Measurements from ENCODE around the gene TXLNB. TPM values are rescaled to one million over a fixed set of nuclear protein-coding genes. Genes with fewer than 3 reads are reported as not detected.

TXLNB gene
- total and polyA plus RNA-seq, 2 donors = 6.3 to 11.2 TPM

DNA sequence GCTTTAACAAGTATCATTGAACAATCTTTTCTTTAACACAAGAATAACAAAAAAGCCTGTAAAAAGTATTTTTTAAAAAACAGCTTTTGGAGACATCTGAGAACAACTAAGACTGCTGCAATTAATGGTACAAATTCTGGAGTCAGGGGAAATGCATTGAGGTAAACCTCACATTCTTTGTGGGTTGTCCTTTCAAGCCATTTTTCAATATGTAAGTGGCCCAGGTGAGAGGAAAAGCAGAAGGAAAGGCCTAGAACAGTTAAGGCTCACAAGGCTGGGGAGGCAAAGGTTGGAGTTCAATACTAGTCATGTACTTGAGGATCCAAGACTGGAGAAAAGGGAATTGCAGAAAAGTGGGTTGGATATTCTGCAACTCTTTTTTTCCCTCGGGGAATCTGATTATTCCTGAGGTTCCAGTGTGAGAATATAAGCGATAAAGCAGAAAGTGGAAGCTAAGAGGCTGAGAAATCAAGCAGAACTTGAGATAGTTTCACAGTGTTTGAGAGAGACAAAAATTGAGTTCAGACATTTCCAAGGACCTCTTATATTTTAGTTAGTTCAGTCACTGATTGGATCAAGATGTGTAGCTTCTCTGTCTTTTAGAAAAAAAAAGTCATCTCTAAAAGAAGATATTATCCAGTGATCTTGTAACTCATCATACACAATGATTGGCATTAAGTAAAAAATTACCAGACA lies 25.0 kb upstream of the TXLNB start:
- Histone ChIP-seq H3K4me3 (ENCODE audit: low read length in 2 of 2) (no peak overlapping the region), H3K9me3 (ENCODE audit: control insufficient read depth in 2 of 2, insufficient read depth in 1 of 2, low read length in 1 of 2) (peaks cover 0 to 2% of the 10 kb centered on the region in 2 donors), H3K4me1 (ENCODE audit: control insufficient read depth in 2 of 2, insufficient read depth in 2 of 2, low read length in 2 of 2) (peaks cover 0 to 8% of the 10 kb centered on the region in 2 donors), H3K27ac (ENCODE audit: low read depth in 1 of 2, low read length in 1 of 2) (peak overlapping the region in 1 of 2 donors; percentile 10), H3K36me3 (ENCODE audit: control insufficient read depth in 2 of 2, insufficient read depth in 2 of 2, low read length in 1 of 2) (no peaks in the 10 kb centered on the region), H3K27me3 (ENCODE audit: control insufficient read depth in 2 of 2, insufficient read depth in 1 of 2, low read length in 1 of 2) (no peaks in the 10 kb centered on the region)
- DNase-seq (ENCODE audit: low read depth in 6 of 9, low spot score in 9 of 9) = no peak
- 94% methylated on average over 2 of the region's 2 CpGs for WGBS

DNA sequence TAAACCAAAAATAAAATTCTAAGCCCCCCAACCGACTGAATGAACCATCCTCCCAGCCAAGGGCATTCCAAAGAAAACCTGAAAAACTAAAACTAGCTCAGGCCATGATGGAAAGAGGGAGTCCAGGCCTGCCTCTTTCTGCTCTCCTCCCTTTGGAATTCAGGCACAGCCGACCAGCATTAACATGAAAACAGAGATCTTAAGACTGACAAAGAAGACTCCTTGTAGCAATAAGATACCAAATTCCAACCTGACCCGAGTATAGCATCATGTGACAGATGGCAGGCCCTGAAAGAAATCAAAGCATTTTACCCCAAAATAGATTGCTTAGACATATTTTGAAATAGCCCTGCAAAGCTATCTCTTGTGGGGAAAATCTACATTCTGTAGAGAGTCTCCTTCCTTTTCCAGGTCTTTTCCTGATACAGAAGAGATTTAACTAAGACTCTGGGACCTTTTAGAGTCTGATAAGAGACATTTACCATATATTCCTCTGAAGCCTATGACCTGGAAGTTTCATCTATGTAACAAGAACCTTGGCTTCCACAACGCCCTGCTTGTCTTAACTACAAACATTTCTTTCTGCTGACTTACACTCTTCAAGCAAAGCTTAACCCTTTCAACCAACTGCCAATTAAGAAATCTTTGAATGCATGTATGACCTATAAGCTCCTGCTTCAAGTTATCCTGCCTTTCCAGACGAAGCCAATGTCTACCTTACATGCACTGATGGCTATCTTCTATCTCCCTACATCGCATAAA lies 22.2 kb upstream of the TXLNB start:
- peak overlapping the region in 1 of 2 donors; percentile 60 for H3K27ac ChIP-seq (ENCODE audit: low read depth in 1 of 2, low read length in 1 of 2)
- DNase-seq (ENCODE audit: low read depth in 6 of 9, low spot score in 9 of 9) = no peak
- peaks cover 4 to 13% of the 10 kb centered on the region in 2 donors for H3K4me1 ChIP-seq (ENCODE audit: control insufficient read depth in 2 of 2, insufficient read depth in 2 of 2, low read length in 2 of 2)
- H3K9me3 ChIP-seq (ENCODE audit: control insufficient read depth in 2 of 2, insufficient read depth in 1 of 2, low read length in 1 of 2) = peaks cover 0 to 2% of the 10 kb centered on the region in 2 donors
- H3K27me3 ChIP-seq (ENCODE audit: control insufficient read depth in 2 of 2, insufficient read depth in 1 of 2, low read length in 1 of 2) = no peaks in the 10 kb centered on the region
- no peaks in the 10 kb centered on the region for H3K36me3 ChIP-seq (ENCODE audit: control insufficient read depth in 2 of 2, insufficient read depth in 2 of 2, low read length in 1 of 2)
- H3K4me3 ChIP-seq (ENCODE audit: low read length in 2 of 2) = no peak overlapping the region
- 88% methylated on average over 6 of the region's 6 CpGs for WGBS

DNA sequence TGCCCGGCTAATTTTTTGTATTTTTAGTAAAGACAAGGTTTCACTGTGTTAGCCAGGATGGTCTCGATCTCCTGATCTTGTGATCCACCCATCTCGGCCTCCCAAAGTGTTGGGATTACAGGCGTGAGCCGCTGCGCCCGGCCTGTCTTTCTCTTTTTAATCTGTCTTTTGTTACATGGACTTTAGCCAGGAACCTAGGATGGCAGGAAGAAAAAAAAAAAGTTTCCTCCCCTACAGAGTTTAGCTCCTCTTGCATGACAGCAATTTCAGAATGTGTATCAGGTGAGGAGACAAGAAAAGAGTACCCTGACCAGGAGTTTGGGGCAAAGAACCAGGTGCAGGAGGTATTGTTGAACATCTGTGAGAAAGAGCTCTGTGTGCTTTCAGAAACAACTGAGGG lies 21.4 kb upstream of the TXLNB start:
- WGBS = 92% methylated on average over 7 of the region's 7 CpGs
- no peaks in the 10 kb centered on the region for H3K27me3 ChIP-seq (ENCODE audit: control insufficient read depth in 2 of 2, insufficient read depth in 1 of 2, low read length in 1 of 2)
- no peak overlapping the region for H3K4me3 ChIP-seq (ENCODE audit: low read length in 2 of 2)
- H3K9me3 ChIP-seq (ENCODE audit: control insufficient read depth in 2 of 2, insufficient read depth in 1 of 2, low read length in 1 of 2) = peaks cover 0 to 2% of the 10 kb centered on the region in 2 donors
- peaks cover 4 to 13% of the 10 kb centered on the region in 2 donors for H3K4me1 ChIP-seq (ENCODE audit: control insufficient read depth in 2 of 2, insufficient read depth in 2 of 2, low read length in 2 of 2)
- no peaks in the 10 kb centered on the region for H3K36me3 ChIP-seq (ENCODE audit: control insufficient read depth in 2 of 2, insufficient read depth in 2 of 2, low read length in 1 of 2)
- peak overlapping the region in 1 of 2 donors; percentile 55 for H3K27ac ChIP-seq (ENCODE audit: low read depth in 1 of 2, low read length in 1 of 2)
- no peak for DNase-seq (ENCODE audit: low read depth in 6 of 9, low spot score in 9 of 9)

DNA sequence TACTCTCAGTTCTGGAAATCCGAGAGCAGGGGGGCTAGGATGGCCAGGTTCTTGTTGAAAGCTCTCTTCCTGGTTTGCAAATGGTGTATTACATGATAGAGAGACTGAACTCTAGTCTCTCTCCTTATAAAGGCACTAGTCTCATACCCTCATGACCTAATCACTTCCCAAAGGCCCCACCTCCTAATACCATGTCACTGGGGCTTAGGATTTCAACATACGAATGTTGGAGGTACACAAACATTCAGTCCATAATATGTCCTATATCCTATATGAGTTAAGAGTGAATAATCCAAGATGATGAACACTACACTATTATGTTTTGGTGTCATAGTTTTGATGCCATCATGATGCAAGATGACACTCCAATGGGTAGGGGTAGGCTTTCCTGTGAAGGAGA lies 20.0 kb upstream of the TXLNB start:
- Histone ChIP-seq H3K4me1 (ENCODE audit: control insufficient read depth in 2 of 2, insufficient read depth in 2 of 2, low read length in 2 of 2) (peaks cover 4 to 13% of the 10 kb centered on the region in 2 donors), H3K27me3 (ENCODE audit: control insufficient read depth in 2 of 2, insufficient read depth in 1 of 2, low read length in 1 of 2) (no peaks in the 10 kb centered on the region), H3K4me3 (ENCODE audit: low read length in 2 of 2) (no peak overlapping the region), H3K27ac (ENCODE audit: low read depth in 1 of 2, low read length in 1 of 2) (peak overlapping the region; percentile 26 to 65), H3K36me3 (ENCODE audit: control insufficient read depth in 2 of 2, insufficient read depth in 2 of 2, low read length in 1 of 2) (no peaks in the 10 kb centered on the region), H3K9me3 (ENCODE audit: control insufficient read depth in 2 of 2, insufficient read depth in 1 of 2, low read length in 1 of 2) (no peaks in the 10 kb centered on the region)
- 99% methylated on average over 2 of the region's 2 CpGs for WGBS
- no peak for DNase-seq (ENCODE audit: low read depth in 6 of 9, low spot score in 9 of 9)

DNA sequence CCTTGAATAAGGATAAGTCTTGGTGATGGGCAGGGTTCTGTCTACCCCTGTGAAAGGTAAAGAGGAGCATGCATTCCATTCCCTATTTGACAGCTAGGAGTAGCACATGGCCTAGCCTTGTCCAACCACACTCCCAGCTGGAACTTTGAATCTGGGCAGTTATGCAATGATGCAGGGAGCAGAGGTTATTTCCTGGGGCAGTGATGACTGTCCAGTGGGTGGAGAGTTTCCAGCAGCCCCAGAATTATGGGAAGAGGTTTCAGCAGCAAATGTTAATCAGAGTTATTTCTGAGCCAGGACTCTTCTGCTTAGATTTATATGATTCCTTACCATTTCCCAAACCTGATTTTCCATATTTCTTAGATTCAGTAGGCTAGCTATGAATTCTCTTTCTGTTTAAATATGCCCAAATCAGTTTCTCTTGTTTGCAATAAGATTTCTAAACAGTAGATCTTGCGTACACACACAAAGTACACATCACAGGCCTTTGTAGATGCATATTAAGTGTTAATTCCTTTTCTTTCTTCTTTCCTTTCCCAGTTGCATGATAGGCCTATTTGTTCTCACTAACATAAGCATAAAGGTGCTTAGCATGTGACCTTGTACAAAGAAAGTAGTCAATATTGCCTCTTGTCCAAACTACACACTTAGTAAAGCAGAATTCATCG lies 17.3 kb upstream of the TXLNB start:
- H3K9me3 ChIP-seq (ENCODE audit: control insufficient read depth in 2 of 2, insufficient read depth in 1 of 2, low read length in 1 of 2) = no peaks in the 10 kb centered on the region
- H3K27ac ChIP-seq (ENCODE audit: low read depth in 1 of 2, low read length in 1 of 2) = no peak overlapping the region
- no peak overlapping the region for H3K4me3 ChIP-seq (ENCODE audit: low read length in 2 of 2)
- DNase-seq (ENCODE audit: low read depth in 6 of 9, low spot score in 9 of 9) = no peak
- H3K27me3 ChIP-seq (ENCODE audit: control insufficient read depth in 2 of 2, insufficient read depth in 1 of 2, low read length in 1 of 2) = no peaks in the 10 kb centered on the region
- H3K36me3 ChIP-seq (ENCODE audit: control insufficient read depth in 2 of 2, insufficient read depth in 2 of 2, low read length in 1 of 2) = no peaks in the 10 kb centered on the region
- WGBS = 99% methylated on average over 2 of the region's 2 CpGs
- peaks cover 4 to 13% of the 10 kb centered on the region in 2 donors for H3K4me1 ChIP-seq (ENCODE audit: control insufficient read depth in 2 of 2, insufficient read depth in 2 of 2, low read length in 2 of 2)

DNA sequence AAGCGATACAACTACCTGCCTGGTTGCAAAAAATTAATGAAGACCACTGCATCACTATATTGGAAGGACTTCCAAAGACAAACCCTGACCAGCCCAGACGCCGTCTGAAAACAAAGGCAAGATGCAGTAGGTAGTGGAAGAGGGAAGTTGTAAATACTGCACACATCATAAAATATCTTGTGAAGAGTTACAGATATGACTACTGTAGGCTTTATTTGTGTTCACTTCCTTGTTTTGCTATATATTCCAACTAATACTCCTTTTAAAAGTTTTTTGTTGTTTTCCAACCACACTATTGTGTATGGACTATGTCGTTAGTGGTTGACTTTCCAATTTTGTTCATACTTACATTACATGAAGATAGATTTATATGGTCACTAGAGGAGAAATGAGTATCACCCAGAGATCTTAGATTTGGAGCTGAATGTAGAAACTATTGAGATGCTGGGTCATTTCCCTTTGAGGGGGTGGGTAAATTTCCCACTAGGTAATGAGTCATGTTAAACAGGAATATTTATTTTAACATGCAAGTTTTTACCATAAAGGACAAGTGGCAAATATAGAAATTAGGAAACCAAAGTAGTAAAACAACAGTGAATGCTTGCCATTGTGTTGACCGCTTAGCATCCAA lies 16.6 kb upstream of the TXLNB start:
- no peak for DNase-seq (ENCODE audit: low read depth in 6 of 9, low spot score in 9 of 9)
- H3K4me3 ChIP-seq (ENCODE audit: low read length in 2 of 2) = no peak overlapping the region
- no peak overlapping the region for H3K27ac ChIP-seq (ENCODE audit: low read depth in 1 of 2, low read length in 1 of 2)
- peaks cover 4 to 9% of the 10 kb centered on the region in 2 donors for H3K4me1 ChIP-seq (ENCODE audit: control insufficient read depth in 2 of 2, insufficient read depth in 2 of 2, low read length in 2 of 2)
- no peaks in the 10 kb centered on the region for H3K27me3 ChIP-seq (ENCODE audit: control insufficient read depth in 2 of 2, insufficient read depth in 1 of 2, low read length in 1 of 2)
- H3K36me3 ChIP-seq (ENCODE audit: control insufficient read depth in 2 of 2, insufficient read depth in 2 of 2, low read length in 1 of 2) = no peaks in the 10 kb centered on the region
- 69% methylated on average over 5 of the region's 5 CpGs for WGBS
- H3K9me3 ChIP-seq (ENCODE audit: control insufficient read depth in 2 of 2, insufficient read depth in 1 of 2, low read length in 1 of 2) = no peaks in the 10 kb centered on the region

DNA sequence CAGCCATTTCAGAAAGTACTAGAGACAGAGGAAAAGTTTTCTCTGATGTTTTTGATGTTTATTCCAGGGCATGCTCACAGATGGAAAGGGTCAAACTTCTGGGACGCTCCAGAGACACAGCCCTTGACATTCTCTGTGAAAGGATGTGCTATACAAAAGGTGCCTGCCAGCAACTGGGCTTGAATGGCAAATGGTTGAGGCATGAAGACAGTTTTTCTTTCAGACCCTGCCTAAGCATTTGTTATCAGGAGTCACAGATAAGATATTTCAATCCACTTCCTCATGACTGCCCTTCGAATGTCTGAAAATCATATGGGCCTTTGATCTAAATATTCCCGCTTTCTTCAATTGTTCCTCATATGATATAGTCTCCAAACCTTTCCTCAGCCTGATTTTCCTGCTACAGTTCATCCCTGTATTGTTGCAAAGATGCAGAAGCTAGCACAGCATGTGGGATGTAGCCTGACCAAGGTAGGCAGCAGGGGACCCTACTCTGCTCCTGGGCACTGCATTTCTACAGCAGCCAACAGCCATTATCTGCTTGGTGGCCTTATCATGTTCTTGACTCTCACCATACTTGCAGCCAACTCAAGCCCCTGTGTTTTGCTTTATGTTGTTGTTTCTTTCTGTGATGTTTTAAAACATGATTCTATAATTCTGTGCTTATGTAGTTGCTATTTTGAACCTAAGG lies 14.6 kb upstream of the TXLNB start:
- 77% methylated on average over 3 of the region's 3 CpGs for WGBS
- Histone ChIP-seq H3K4me3 (ENCODE audit: low read length in 2 of 2) (no peak overlapping the region), H3K9me3 (ENCODE audit: control insufficient read depth in 2 of 2, insufficient read depth in 1 of 2, low read length in 1 of 2) (no peaks in the 10 kb centered on the region), H3K4me1 (ENCODE audit: control insufficient read depth in 2 of 2, insufficient read depth in 2 of 2, low read length in 2 of 2) (peaks cover 3 to 4% of the 10 kb centered on the region in 2 donors), H3K27ac (ENCODE audit: low read depth in 1 of 2, low read length in 1 of 2) (no peak overlapping the region), H3K27me3 (ENCODE audit: control insufficient read depth in 2 of 2, insufficient read depth in 1 of 2, low read length in 1 of 2) (no peaks in the 10 kb centered on the region), H3K36me3 (ENCODE audit: control insufficient read depth in 2 of 2, insufficient read depth in 2 of 2, low read length in 1 of 2) (no peaks in the 10 kb centered on the region)
- DNase-seq (ENCODE audit: low read depth in 6 of 9, low spot score in 9 of 9) = no peak

DNA sequence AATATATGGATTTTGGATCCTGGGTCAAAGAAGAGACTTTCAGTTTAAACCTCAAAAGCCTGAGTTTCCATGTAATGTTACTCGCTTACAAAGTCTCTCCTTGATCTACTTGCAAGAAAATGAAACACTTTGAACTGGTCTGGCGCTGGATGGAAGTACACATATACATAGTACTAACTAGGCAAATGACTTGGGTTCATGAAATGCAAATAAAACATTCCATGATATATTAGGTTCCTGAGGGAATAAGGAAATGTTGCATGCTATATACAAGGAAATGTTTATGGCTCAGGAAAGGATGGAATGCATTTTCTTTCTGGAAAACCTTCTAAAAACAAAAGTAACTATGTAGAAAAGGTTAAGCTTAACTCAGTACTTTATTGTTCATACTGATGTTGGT lies 11.4 kb upstream of the TXLNB start:
- H3K36me3 ChIP-seq (ENCODE audit: control insufficient read depth in 2 of 2, insufficient read depth in 2 of 2, low read length in 1 of 2) = no peaks in the 10 kb centered on the region
- WGBS = 84% methylated on average over 2 of the region's 2 CpGs
- H3K4me3 ChIP-seq (ENCODE audit: low read length in 2 of 2) = no peak overlapping the region

More for the DNA sequence above, 11.4 kb upstream of the TXLNB start:
- H3K9me3 ChIP-seq (ENCODE audit: control insufficient read depth in 2 of 2, insufficient read depth in 1 of 2, low read length in 1 of 2) = no peaks in the 10 kb centered on the region
- H3K4me1 ChIP-seq (ENCODE audit: control insufficient read depth in 2 of 2, insufficient read depth in 2 of 2, low read length in 2 of 2) = no peaks in the 10 kb centered on the region
- DNase-seq (ENCODE audit: low read depth in 6 of 9, low spot score in 9 of 9) = no peak
- H3K27ac ChIP-seq (ENCODE audit: low read depth in 1 of 2, low read length in 1 of 2) = no peak overlapping the region
- no peaks in the 10 kb centered on the region for H3K27me3 ChIP-seq (ENCODE audit: control insufficient read depth in 2 of 2, insufficient read depth in 1 of 2, low read length in 1 of 2)
